Inflammatory macrophage (primary cell): ENCODE data around the gene EPB41.
"Not testable (repeated sequence)": the region's sequence is repeated elsewhere in the genome, so short reads cannot be mapped to it uniquely, and the experiment has no call there.

ENCODE experiments used
- DNase-seq, 2 donors: peaks; one replicate each; pipeline ENCODE4 v3.0.0-alpha.2; 2020 to 2022

EPB41 gene

DNA sequence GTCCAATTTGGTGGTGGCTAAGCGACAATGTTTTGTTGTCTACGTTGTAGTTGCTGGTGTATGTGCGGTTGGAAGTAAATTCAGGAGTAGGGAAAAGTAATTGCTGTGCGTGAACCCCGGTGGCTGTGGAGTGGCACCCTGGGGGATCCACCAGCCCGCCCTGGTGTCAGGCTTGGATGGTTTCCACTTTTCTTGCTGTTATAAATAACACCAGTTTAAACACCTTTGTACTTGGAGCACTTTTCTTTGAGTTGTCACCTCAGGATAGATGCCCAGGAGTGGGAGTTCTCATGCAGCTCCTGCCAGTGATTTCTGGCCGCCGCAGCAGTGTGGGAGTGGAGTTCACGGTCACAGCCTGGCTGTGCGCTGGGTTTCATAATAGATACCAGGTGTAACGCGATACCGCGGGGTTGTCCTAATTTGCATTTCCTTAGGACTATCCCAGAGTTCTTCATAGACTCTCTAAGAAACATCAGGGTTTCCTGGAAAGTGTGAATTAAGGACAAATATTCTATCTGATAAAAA is 222.1 kb downstream of the EPB41 start:
- no peak for DNase-seq

GRCh38 chr1:29142714-29143113 is 228.3 kb downstream of the EPB41 start:
- DNase-seq = no peak

DNA sequence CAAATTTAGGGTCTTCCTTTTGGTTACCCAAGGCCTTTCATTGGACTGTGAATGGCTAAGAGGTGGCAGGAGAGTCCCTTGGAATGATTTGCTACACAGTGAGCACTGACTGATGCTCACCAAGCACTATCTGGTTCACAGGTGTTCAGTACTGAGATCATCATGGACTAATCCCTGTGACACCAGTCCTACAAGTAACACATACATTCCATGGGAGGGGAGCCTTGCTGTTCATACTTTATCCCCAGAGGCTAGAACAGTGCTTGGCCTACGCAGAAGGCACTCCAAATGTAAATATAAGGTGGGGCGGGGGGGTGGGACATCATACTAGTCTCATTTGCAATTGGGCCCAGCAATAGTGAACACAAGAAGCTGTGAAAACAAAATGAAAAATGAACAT is 229.8 kb downstream of the EPB41 start:
- no peak for DNase-seq

GRCh38 chr1:29145739-29146437 is 231.5 kb downstream of the EPB41 start:
- no peak for DNase-seq

DNA sequence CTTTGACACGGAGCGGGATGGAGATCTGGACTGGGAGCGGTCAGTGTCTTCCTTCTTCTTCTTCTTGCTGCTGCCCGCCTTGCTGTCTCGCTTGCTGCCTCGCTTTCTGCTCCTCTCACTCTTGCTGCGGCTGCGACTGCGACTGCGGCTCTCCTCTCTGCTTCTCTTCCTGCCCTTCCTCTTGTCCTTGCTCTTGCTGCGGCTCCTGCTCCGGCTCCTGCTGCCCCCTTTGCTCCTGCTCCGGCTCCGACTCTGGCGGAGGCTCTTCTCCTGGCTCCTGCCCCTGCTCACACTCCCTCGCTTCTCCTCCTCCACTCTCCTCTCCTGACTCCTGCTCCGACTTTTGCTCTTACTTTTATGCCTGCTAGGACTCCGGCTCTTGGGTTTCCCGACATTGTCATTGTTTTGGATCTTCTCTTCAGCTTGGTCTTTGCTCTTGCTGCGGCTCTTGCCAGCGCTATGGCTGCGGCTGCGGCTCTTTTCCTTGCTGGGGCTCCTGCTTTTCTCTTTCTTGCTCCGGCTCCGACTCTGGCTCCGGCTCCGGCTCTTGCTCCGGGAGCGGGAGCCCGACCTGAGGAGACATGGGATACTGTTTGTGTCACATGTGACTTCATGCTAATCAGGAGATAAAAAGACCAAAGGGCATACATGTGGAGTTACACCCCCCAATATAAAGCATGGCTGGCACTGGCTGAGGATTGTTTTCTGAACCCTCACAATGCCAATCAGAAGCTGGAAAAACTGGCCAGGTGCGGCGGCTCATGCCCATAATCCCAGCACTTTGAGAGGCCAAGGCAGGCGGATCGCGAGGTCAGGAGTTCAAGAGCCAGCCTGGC is 234.5 kb downstream of the EPB41 start:
- no peak for DNase-seq

DNA sequence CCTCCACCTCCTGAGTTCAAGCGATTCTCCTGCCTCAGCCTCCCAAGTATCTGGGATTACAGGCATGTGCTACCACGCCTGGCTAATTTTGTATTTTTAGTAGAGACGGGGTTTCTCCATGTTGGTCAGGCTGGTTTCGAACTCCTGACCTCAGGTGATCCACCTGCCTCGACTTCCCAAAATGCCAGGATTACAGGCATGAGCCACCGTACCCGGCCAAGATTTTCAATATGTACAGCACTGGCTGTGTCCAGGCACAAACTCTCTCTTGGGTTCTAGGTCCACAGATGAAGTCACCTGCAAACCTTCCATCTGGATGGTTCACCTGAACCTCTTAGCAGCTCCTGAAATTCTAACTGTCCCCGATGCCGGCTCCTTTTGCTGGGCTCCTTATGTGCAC is 236.0 kb downstream of the EPB41 start:
- not testable (repeated sequence) for DNase-seq

DNA sequence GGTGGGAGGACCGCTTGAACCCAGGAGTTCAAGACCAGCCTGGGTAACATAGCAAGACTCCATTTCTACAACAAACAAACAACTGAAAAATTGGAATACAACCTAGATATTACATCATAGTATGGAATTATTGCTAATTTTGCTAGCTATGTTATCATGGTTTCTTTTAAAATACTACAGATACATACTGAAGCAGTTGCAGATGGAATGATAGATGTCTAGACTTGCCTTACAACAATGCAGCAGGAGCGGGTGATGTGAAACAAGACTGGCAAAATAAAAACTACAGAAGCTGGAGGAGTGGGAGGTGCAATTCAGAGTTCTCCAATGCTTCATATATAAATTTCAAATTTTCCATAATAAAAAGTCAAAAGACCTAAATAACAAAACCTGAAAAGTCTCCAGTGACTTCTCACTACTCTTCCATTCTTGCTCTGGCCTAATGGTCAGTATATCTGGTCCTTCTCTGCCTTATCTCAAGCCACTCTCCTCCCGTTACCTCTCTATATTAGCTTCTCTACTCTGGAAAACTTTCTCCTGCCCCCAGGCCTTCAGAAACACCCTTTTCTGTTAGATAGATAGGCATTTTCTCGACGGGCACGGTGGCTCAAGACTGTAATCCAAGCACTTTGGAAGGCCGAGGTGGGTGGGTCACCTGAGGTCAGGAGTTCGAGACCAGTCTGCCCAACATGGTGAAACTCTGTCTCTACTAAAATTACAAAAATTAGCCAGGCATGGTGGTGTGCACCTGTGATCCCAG is 237.9 kb downstream of the EPB41 start:
- no peak for DNase-seq

DNA sequence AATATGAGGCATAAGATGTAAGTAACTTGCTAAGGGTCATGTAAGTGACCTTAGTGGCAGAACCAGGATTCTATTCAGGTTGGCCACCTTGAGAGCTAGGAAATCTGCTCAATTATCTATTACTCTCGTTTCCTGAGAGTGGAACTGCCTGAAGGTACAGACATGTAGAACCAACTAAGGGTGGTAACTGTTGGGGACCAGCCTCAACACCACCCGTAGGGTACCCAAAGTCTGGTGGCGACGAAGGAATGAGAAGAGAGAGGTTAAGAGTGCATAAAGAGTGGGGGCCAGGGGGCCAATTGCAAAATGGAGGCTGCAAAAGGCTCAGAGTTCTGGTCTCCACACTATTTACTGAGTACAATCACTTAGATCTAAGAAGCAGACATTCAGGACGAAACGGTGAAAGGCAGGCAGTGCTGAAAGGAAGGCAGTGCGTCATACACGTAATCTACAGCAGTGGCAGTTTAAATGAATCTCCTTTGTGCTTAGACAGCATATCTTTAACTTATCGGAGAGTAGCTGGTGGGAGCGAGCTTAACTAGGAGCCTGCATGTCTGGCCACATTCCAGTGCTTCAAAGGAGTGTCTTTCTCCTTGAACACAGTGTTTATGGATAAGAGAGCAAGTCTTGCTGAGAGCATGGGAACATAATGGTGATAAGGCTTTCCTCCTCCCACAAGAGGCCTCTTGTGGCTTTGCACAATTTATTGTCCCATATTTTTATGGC is 242.3 kb downstream of the EPB41 start:
- DNase-seq = no peak

GRCh38 chr1:29157269-29157601 is 242.9 kb downstream of the EPB41 start:
- no peak for DNase-seq

DNA sequence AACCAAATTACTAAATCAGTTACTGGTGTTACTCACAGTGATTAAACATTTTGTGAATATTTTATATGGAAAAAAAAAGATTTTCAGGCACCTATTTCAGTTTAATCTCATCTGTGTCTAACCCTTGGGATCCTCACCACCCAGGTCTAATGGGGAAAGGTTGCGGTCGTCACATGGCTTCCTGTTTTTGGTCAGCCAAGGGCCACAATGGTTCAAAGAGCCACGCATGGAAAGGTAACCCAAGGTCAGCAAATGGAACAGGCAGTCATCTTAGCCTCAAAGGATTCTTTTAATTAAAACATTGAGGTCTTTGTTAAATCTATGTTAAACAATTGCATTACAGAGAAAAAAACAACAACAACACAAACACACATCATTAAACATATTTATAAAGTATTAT is 245.4 kb downstream of the EPB41 start:
- DNase-seq = no peak

DNA sequence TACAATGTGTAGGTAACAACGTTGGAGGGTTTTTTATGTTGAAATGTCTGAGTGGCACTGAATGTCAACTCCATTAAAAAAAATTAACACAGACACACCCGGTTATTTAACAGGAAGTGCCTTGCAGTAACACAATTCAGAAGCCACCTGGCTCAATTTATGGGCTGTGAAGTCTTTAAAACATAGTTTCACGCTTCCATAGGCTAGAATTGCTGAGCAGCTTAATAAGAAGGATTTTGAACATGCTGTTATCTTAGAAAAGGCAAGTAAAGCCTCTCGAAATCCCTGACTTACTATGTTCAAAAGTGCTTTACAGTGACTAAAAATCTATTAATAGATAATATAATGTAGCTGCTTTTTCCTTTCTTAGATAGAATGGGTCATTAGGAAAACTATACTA is 247.7 kb downstream of the EPB41 start:
- no peak for DNase-seq

GRCh38 chr1:29162476-29163138 is 248.2 kb downstream of the EPB41 start:
- DNase-seq = no peak

DNA sequence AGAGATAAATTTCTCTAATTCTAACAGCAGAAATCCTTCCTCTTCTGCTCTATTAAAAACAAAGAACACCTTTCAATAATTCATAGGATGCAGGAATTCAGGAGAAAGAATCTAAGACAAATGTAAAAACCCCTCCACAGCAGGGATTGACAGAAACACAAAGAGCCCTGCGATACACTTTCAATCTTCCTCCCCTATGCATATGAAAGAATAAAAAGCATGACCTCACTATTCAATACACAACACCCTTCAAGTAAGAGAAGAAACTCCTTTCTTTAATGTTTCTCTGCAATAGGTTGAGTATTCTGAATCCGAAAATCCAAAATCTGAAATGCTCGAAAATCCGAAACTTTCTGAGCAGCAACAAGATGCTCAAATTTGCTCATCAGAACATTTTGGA is 250.2 kb downstream of the EPB41 start:
- DNase-seq = no peak

DNA sequence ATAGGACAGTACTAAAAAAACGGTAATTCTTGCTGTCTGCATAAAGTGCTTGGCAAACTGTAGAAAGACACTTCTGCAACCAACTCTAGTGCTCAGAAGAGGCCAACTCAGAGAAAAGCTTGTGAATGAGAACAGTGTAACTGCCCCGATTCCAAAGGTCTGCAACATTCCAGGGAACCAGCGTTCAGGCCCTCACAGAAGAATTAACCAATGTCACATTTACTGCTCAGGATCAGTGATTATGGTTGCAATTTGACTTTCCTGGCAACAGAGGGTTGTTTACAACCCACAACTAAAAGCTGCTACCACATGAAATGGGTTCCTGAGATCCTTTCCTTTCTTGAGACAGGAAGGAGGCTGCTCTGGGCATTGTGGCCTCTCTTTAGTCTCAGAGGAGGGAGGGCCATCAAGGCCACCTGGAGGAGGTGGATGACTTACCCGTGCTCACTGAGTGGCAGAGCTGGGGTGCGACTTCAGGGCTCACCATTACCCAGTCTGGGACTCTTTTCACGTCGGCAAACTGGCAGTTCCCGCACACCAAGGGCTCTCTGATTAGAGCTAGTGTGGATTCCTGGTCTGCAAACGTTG is 252.0 kb downstream of the EPB41 start:
- no peak for DNase-seq

GRCh38 chr1:29167904-29168303 is 253.5 kb downstream of the EPB41 start:
- DNase-seq = no peak
